ENCODE results near the gene NIF3L1. TPM values are rescaled to one million over a fixed set of nuclear protein-coding genes. Genes with fewer than 3 reads are reported as not detected.

Gene NIF3L1
- total RNA-seq = 19.7 and 31.4 TPM in 2 replicates

- TF ChIP-seq CTCF (IDR thresholded peaks at IDR 0.05; ENCODE audit: insufficient read depth, low read length, poor library complexity, severe bottlenecking) = no peak
- Histone ChIP-seq H3K36me3 (ENCODE audit: control insufficient read depth, insufficient read depth, low read length) (no peaks in the 10 kb centered on the region), H3K4me3 (ENCODE audit: low read depth, low read length) (peak within 1 kb of the TSS; percentile 63), H3K27me3 (ENCODE audit: control insufficient read depth, insufficient read depth, low read length) (no peaks in the 10 kb centered on the region)
- peak; percentile 92 for DNase-seq (ENCODE audit: low read depth)
These were observed at the start of gene NIF3L1, which contains the start of gene PPIL3 for GRCh38 chr2:200888704-200889625. TSS of gene NIF3L1 (plus strand) at chr2:200889371. CDS start at chr2:200891944, 2,573 bp downstream. TSS of gene PPIL3 (minus strand) at chr2:200889077. CDS start at chr2:200887615, 1,462 bp downstream.

GRCh38 chr2:200839513-200839912 lies 49.7 kb upstream of the NIF3L1 start:
- no peak for DNase-seq (ENCODE audit: low read depth)
- Histone ChIP-seq H3K4me3 (ENCODE audit: low read depth, low read length) (no peak overlapping the region), H3K36me3 (ENCODE audit: control insufficient read depth, insufficient read depth, low read length) (no peaks in the 10 kb centered on the region), H3K27me3 (ENCODE audit: control insufficient read depth, insufficient read depth, low read length) (no peaks in the 10 kb centered on the region)
- TF ChIP-seq CTCF (IDR thresholded peaks at IDR 0.05; ENCODE audit: insufficient read depth, low read length, poor library complexity, severe bottlenecking) = no peak

GRCh38 chr2:200843993-200844948 lies 44.9 kb upstream of the NIF3L1 start:
- no peaks in the 10 kb centered on the region for H3K27me3 ChIP-seq (ENCODE audit: control insufficient read depth, insufficient read depth, low read length)
- no peak for TF ChIP-seq CTCF (IDR thresholded peaks at IDR 0.05; ENCODE audit: insufficient read depth, low read length, poor library complexity, severe bottlenecking)
- no peak for DNase-seq (ENCODE audit: low read depth)
- H3K4me3 ChIP-seq (ENCODE audit: low read depth, low read length) = no peak overlapping the region
- H3K36me3 ChIP-seq (ENCODE audit: control insufficient read depth, insufficient read depth, low read length) = no peaks in the 10 kb centered on the region

GRCh38 chr2:200845194-200845593 lies 44.0 kb upstream of the NIF3L1 start:
- no peak for TF ChIP-seq CTCF (IDR thresholded peaks at IDR 0.05; ENCODE audit: insufficient read depth, low read length, poor library complexity, severe bottlenecking)
- H3K4me3 ChIP-seq (ENCODE audit: low read depth, low read length) = no peak overlapping the region
- DNase-seq (ENCODE audit: low read depth) = no peak
- no peaks in the 10 kb centered on the region for H3K27me3 ChIP-seq (ENCODE audit: control insufficient read depth, insufficient read depth, low read length)
- H3K36me3 ChIP-seq (ENCODE audit: control insufficient read depth, insufficient read depth, low read length) = no peaks in the 10 kb centered on the region

GRCh38 chr2:200845669-200846325 lies 43.4 kb upstream of the NIF3L1 start:
- Histone ChIP-seq H3K27me3 (ENCODE audit: control insufficient read depth, insufficient read depth, low read length) (no peaks in the 10 kb centered on the region), H3K4me3 (ENCODE audit: low read depth, low read length) (no peak overlapping the region), H3K36me3 (ENCODE audit: control insufficient read depth, insufficient read depth, low read length) (no peaks in the 10 kb centered on the region)
- DNase-seq (ENCODE audit: low read depth) = no peak
- no peak for TF ChIP-seq CTCF (IDR thresholded peaks at IDR 0.05; ENCODE audit: insufficient read depth, low read length, poor library complexity, severe bottlenecking)

Measured in kidney epithelial cell (primary cell).